ENCODE results near the gene PTCSC3. TPM values are rescaled to one million over a fixed set of nuclear protein-coding genes. Genes with fewer than 3 reads are reported as not detected.

The PTCSC3 gene
- total RNA-seq, 2 experiments from 2014 or later = not detected

GRCh38 chr14:36207500-36207899 lies 31.0 kb upstream of the PTCSC3 start:
- no peaks in the 10 kb centered on the region for H3K36me3 Mint-ChIP-seq
- POLR2A ChIA-PET = no interaction called here
- no peak overlapping the region for H3K4me3 Mint-ChIP-seq
- no peak overlapping the region for H3K27ac Mint-ChIP-seq
- H3K9me3 Mint-ChIP-seq = no peaks in the 10 kb centered on the region
- ATAC-seq (ENCODE audit: low read depth) = no peak
- H3K4me1 Mint-ChIP-seq = no peaks in the 10 kb centered on the region
- DNase-seq = no peak
- H3K27me3 Mint-ChIP-seq = peaks cover 3% of the 10 kb centered on the region

- peaks cover 5% of the 10 kb centered on the region for H3K27me3 Mint-ChIP-seq
- H3K4me3 Mint-ChIP-seq = no peak overlapping the region
- ATAC-seq (ENCODE audit: low read depth) (no peak), DNase-seq (no peak)
- H3K36me3 Mint-ChIP-seq = no peaks in the 10 kb centered on the region
- POLR2A ChIA-PET = no interaction called here
- no peak overlapping the region for H3K27ac Mint-ChIP-seq
- no peaks in the 10 kb centered on the region for H3K9me3 Mint-ChIP-seq
- no peaks in the 10 kb centered on the region for H3K4me1 Mint-ChIP-seq
Observed at GRCh38 chr14:36204461-36205073, 28.0 kb upstream of the PTCSC3 start.

GRCh38 chr14:36198378-36198777 lies 21.9 kb upstream of the PTCSC3 start:
- DNase-seq = no peak
- Mint-ChIP-seq H3K4me3 (no peak overlapping the region), H3K9me3 (no peaks in the 10 kb centered on the region), H3K4me1 (no peaks in the 10 kb centered on the region), H3K27ac (no peak overlapping the region), H3K36me3 (no peaks in the 10 kb centered on the region), H3K27me3 (peaks cover 4% of the 10 kb centered on the region)
- POLR2A ChIA-PET = no interaction called here
- no peak for ATAC-seq (ENCODE audit: low read depth)

- ATAC-seq (ENCODE audit: low read depth) (no peak), DNase-seq (no peak)
- H3K4me1 Mint-ChIP-seq = no peaks in the 10 kb centered on the region
- H3K27me3 Mint-ChIP-seq = peaks cover 4% of the 10 kb centered on the region
- H3K27ac Mint-ChIP-seq = no peak overlapping the region
- H3K9me3 Mint-ChIP-seq = no peaks in the 10 kb centered on the region
- no peaks in the 10 kb centered on the region for H3K36me3 Mint-ChIP-seq
- POLR2A ChIA-PET = no interaction called here
- H3K4me3 Mint-ChIP-seq = no peak overlapping the region
Observed at GRCh38 chr14:36194663-36195062, 18.1 kb upstream of the PTCSC3 start.

- H3K27me3 Mint-ChIP-seq = peaks cover 3% of the 10 kb centered on the region
- ATAC-seq (ENCODE audit: low read depth) = no peak
- no peak overlapping the region for H3K27ac Mint-ChIP-seq
- DNase-seq = no peak
- no peaks in the 10 kb centered on the region for H3K9me3 Mint-ChIP-seq
- no peak overlapping the region for H3K4me3 Mint-ChIP-seq
- H3K36me3 Mint-ChIP-seq = no peaks in the 10 kb centered on the region
- H3K4me1 Mint-ChIP-seq = no peaks in the 10 kb centered on the region
- POLR2A ChIA-PET = no interaction called here
Observed at GRCh38 chr14:36192530-36192929, 16.0 kb upstream of the PTCSC3 start.

- no peak overlapping the region for H3K4me3 Mint-ChIP-seq
- H3K36me3 Mint-ChIP-seq = no peaks in the 10 kb centered on the region
- H3K9me3 Mint-ChIP-seq = no peaks in the 10 kb centered on the region
- no peak overlapping the region for H3K27ac Mint-ChIP-seq
- ATAC-seq (ENCODE audit: low read depth) (no peak), DNase-seq (no peak)
- H3K4me1 Mint-ChIP-seq = no peaks in the 10 kb centered on the region
- POLR2A ChIA-PET = no interaction called here
- H3K27me3 Mint-ChIP-seq = no peaks in the 10 kb centered on the region
Observed at GRCh38 chr14:36183402-36183801, 6.9 kb upstream of the PTCSC3 start.

- Mint-ChIP-seq H3K4me3 (no peak overlapping the region), H3K36me3 (no peaks in the 10 kb centered on the region), H3K27me3 (no peaks in the 10 kb centered on the region), H3K4me1 (no peaks in the 10 kb centered on the region), H3K27ac (no peak overlapping the region), H3K9me3 (no peaks in the 10 kb centered on the region)
- POLR2A ChIA-PET = no interaction called here
- DNase-seq = no peak
- ATAC-seq (ENCODE audit: low read depth) = no peak
Observed at GRCh38 chr14:36181417-36181816, 4.9 kb upstream of the PTCSC3 start.

- no peaks in the 10 kb centered on the region for H3K36me3 Mint-ChIP-seq
- H3K27ac Mint-ChIP-seq = no peak overlapping the region
- peaks cover under 1% of the 10 kb centered on the region for H3K27me3 Mint-ChIP-seq
- ATAC-seq (ENCODE audit: low read depth) = no peak
- no peaks in the 10 kb centered on the region for H3K4me1 Mint-ChIP-seq
- no peaks in the 10 kb centered on the region for H3K9me3 Mint-ChIP-seq
- DNase-seq = no peak
- H3K4me3 Mint-ChIP-seq = no peak overlapping the region
- POLR2A ChIA-PET = no interaction called here
Observed at GRCh38 chr14:36177489-36177888, 967 bp upstream of the PTCSC3 start.

- Mint-ChIP-seq H3K27ac (no peak overlapping the region), H3K4me1 (no peaks in the 10 kb centered on the region), H3K27me3 (peaks cover 5% of the 10 kb centered on the region), H3K9me3 (no peaks in the 10 kb centered on the region), H3K4me3 (no peak overlapping the region), H3K36me3 (no peaks in the 10 kb centered on the region)
- DNase-seq (no peak), ATAC-seq (ENCODE audit: low read depth) (no peak)
- POLR2A ChIA-PET = no interaction called here
Observed at GRCh38 chr14:36174767-36175424, 1.6 kb downstream of the PTCSC3 start.

- H3K27me3 Mint-ChIP-seq = peaks cover 7% of the 10 kb centered on the region
- H3K4me1 Mint-ChIP-seq = no peaks in the 10 kb centered on the region
- no peaks in the 10 kb centered on the region for H3K36me3 Mint-ChIP-seq
- no peaks in the 10 kb centered on the region for H3K9me3 Mint-ChIP-seq
- ATAC-seq (ENCODE audit: low read depth) = no peak
- no peak overlapping the region for H3K27ac Mint-ChIP-seq
- no peak for DNase-seq
- POLR2A ChIA-PET = no interaction called here
- H3K4me3 Mint-ChIP-seq = no peak overlapping the region
Observed at GRCh38 chr14:36173161-36173560, 3.4 kb downstream of the PTCSC3 start.

- H3K9me3 Mint-ChIP-seq = no peaks in the 10 kb centered on the region
- H3K27ac Mint-ChIP-seq = no peak overlapping the region
- ATAC-seq (ENCODE audit: low read depth) (no peak), DNase-seq (no peak)
- no peaks in the 10 kb centered on the region for H3K4me1 Mint-ChIP-seq
- peaks cover 7% of the 10 kb centered on the region for H3K27me3 Mint-ChIP-seq
- H3K4me3 Mint-ChIP-seq = no peak overlapping the region
- H3K36me3 Mint-ChIP-seq = no peaks in the 10 kb centered on the region
- POLR2A ChIA-PET = no interaction called here
Observed at GRCh38 chr14:36171607-36172006, 4.9 kb downstream of the PTCSC3 start.

- no peak overlapping the region for H3K4me3 Mint-ChIP-seq
- POLR2A ChIA-PET = no interaction called here
- DNase-seq = no peak
- no peak for ATAC-seq (ENCODE audit: low read depth)
- no peaks in the 10 kb centered on the region for H3K36me3 Mint-ChIP-seq
- H3K27me3 Mint-ChIP-seq = peaks cover 6% of the 10 kb centered on the region
- H3K9me3 Mint-ChIP-seq = no peaks in the 10 kb centered on the region
- H3K27ac Mint-ChIP-seq = no peak overlapping the region
- no peaks in the 10 kb centered on the region for H3K4me1 Mint-ChIP-seq
Observed at GRCh38 chr14:36167431-36167830, 9.1 kb downstream of the PTCSC3 start.

GRCh38 chr14:36163451-36163850 lies 13.1 kb downstream of the PTCSC3 start:
- Mint-ChIP-seq H3K9me3 (no peaks in the 10 kb centered on the region), H3K27ac (no peak overlapping the region), H3K27me3 (no peaks in the 10 kb centered on the region), H3K36me3 (no peaks in the 10 kb centered on the region), H3K4me3 (no peak overlapping the region), H3K4me1 (no peaks in the 10 kb centered on the region)
- DNase-seq = no peak
- ATAC-seq (ENCODE audit: low read depth) = no peak
- POLR2A ChIA-PET = no interaction called here

GRCh38 chr14:36162267-36162666 lies 14.3 kb downstream of the PTCSC3 start:
- no peaks in the 10 kb centered on the region for H3K9me3 Mint-ChIP-seq
- no peaks in the 10 kb centered on the region for H3K4me1 Mint-ChIP-seq
- H3K27ac Mint-ChIP-seq = no peak overlapping the region
- H3K27me3 Mint-ChIP-seq = no peaks in the 10 kb centered on the region
- no peak for DNase-seq
- H3K4me3 Mint-ChIP-seq = no peak overlapping the region
- POLR2A ChIA-PET = no interaction called here
- no peaks in the 10 kb centered on the region for H3K36me3 Mint-ChIP-seq
- no peak for ATAC-seq (ENCODE audit: low read depth)

Measured in activated naive CD8-positive, alpha-beta T cell treated with anti-CD3 and anti-CD28 coated beads, Interleukin-2, amount 10 ng/mL, durations not matched to agents 7 days and 5 days (primary cell).